ENCODE measurements around the gene NSMCE1. TPM values are rescaled to one million over a fixed set of nuclear protein-coding genes. Genes with fewer than 3 reads are reported as not detected.
"Not testable (repeated sequence)": the region's sequence is repeated elsewhere in the genome, so short reads cannot be mapped to it uniquely, and the experiment has no call there.

NSMCE1 gene
- total and polyA plus RNA-seq, 5 experiments from 2014 or later = 81.8 to 209 (median 177) TPM

- POLR2A ChIA-PET, H3K27me3 Mint-ChIP-seq, ATAC-seq, DNase-seq, H3K9me3 Mint-ChIP-seq, H3K4me3 Mint-ChIP-seq: not testable (repeated sequence)
- peak overlapping the region in 3 of 10 donors; percentile 4 to 32 (median 22) for H3K27ac Mint-ChIP-seq
- peaks cover 29 to 63% (median 48%) of the 10 kb centered on the region in 4 donors for H3K4me1 Mint-ChIP-seq
- peaks cover 0 to 27% (median 19%) of the 10 kb centered on the region in 3 donors for H3K36me3 Mint-ChIP-seq
These were observed 21.5 kb downstream of the NSMCE1 start for GRCh38 chr16:27247076-27247475.

- H3K27ac Mint-ChIP-seq = peak overlapping the region in 1 of 10 donors; percentile 18
- ATAC-seq (no peak), DNase-seq (no peak)
- H3K4me3 Mint-ChIP-seq = no peak overlapping the region
- peaks cover 0 to 30% (median 19%) of the 10 kb centered on the region in 3 donors for H3K36me3 Mint-ChIP-seq
- no peaks in the 10 kb centered on the region for H3K9me3 Mint-ChIP-seq
- H3K4me1 Mint-ChIP-seq = peaks cover 25 to 66% (median 48%) of the 10 kb centered on the region in 4 donors
- POLR2A ChIA-PET = interaction anchor here (1.7 kb wide), 1 partner anchor 9 kb away, joined by 5 read pairs; no protein-coding TSS in a partner anchor
- H3K27me3 Mint-ChIP-seq = no peaks in the 10 kb centered on the region
These were observed 22.1 kb downstream of the NSMCE1 start for GRCh38 chr16:27246439-27246838.

GRCh38 chr16:27245276-27246172 lies 23.0 kb downstream of the NSMCE1 start:
- H3K36me3 Mint-ChIP-seq = peaks cover 0 to 30% (median 15%) of the 10 kb centered on the region in 3 donors
- H3K4me3 Mint-ChIP-seq = no peak overlapping the region

GRCh38 chr16:27244363-27244755 lies 24.2 kb downstream of the NSMCE1 start:
- Mint-ChIP-seq H3K9me3 (no peaks in the 10 kb centered on the region), H3K36me3 (peaks cover 0 to 25% (median 9%) of the 10 kb centered on the region in 3 donors), H3K4me1 (peaks cover 29 to 72% (median 57%) of the 10 kb centered on the region in 4 donors), H3K4me3 (peak overlapping the region in 5 of 10 donors; percentile 25 to 78 (median 37)), H3K27ac (peak overlapping the region in 8 of 10 donors; percentile 31 to 91 (median 80)), H3K27me3 (no peaks in the 10 kb centered on the region)
- ATAC-seq (no peak), DNase-seq (no peak)
- POLR2A ChIA-PET = interaction anchor here (1.7 to 2.4 kb wide), 2 partner anchors 9 kb away, joined by 9 read pairs; no protein-coding TSS in a partner anchor

More at GRCh38 chr16:27245276-27246172, 23.0 kb downstream of the NSMCE1 start:
- H3K27me3 Mint-ChIP-seq = no peaks in the 10 kb centered on the region
- peak overlapping the region in 4 of 10 donors; percentile 43 to 62 (median 50) for H3K27ac Mint-ChIP-seq
- DNase-seq (no peak), ATAC-seq (no peak)
- peaks cover 25 to 63% (median 49%) of the 10 kb centered on the region in 4 donors for H3K4me1 Mint-ChIP-seq
- no peaks in the 10 kb centered on the region for H3K9me3 Mint-ChIP-seq
- POLR2A ChIA-PET = interaction anchor here (0.5 to 1.7 kb wide), 2 partner anchors 8 to 16 kb away, joined by 5 to 8 read pairs; no protein-coding TSS in a partner anchor

- peak overlapping the region in 8 of 10 donors; percentile 15 to 78 (median 46) for H3K4me3 Mint-ChIP-seq
These were observed 24.7 kb downstream of the NSMCE1 start for GRCh38 chr16:27243725-27244362.

GRCh38 chr16:27242868-27243590 lies 25.5 kb downstream of the NSMCE1 start:
- Mint-ChIP-seq H3K9me3 (no peaks in the 10 kb centered on the region), H3K4me3 (peak overlapping the region; percentile 38 to 79 (median 73)), H3K27me3 (no peaks in the 10 kb centered on the region), H3K4me1 (peaks cover 35 to 85% (median 68%) of the 10 kb centered on the region in 4 donors), H3K36me3 (peaks cover 0 to 20% (median 7%) of the 10 kb centered on the region in 3 donors), H3K27ac (peak overlapping the region; percentile 70 to 93 (median 90))
- ATAC-seq = peak; percentile 79 to 89
- POLR2A ChIA-PET = interaction anchor here (1.0 to 2.4 kb wide), 5 partner anchors 8 to 15 kb away, joined by 3 to 12 read pairs (median 9); no protein-coding TSS in a partner anchor
- peak in 3 of 10 donors; percentile 35 to 38 (median 36) for DNase-seq

More at GRCh38 chr16:27243725-27244362, 24.7 kb downstream of the NSMCE1 start:
- Mint-ChIP-seq H3K9me3 (no peaks in the 10 kb centered on the region), H3K36me3 (peaks cover 0 to 24% (median 9%) of the 10 kb centered on the region in 3 donors), H3K27me3 (no peaks in the 10 kb centered on the region), H3K27ac (peak overlapping the region in 9 of 10 donors; percentile 31 to 93 (median 88)), H3K4me1 (peaks cover 31 to 78% (median 62%) of the 10 kb centered on the region in 4 donors)
- ATAC-seq (no peak), DNase-seq (no peak)
- POLR2A ChIA-PET = interaction anchor here (1.3 to 2.4 kb wide), 4 partner anchors 9 to 13 kb away, joined by 4 to 12 read pairs (median 9); no protein-coding TSS in a partner anchor

GRCh38 chr16:27242398-27242797 lies 26.2 kb downstream of the NSMCE1 start:
- H3K36me3 Mint-ChIP-seq = peaks cover 0 to 14% (median 6%) of the 10 kb centered on the region in 3 donors
- no peaks in the 10 kb centered on the region for H3K9me3 Mint-ChIP-seq
- ATAC-seq = no peak
- H3K27ac Mint-ChIP-seq = peak overlapping the region; percentile 70 to 93 (median 90)
- H3K4me1 Mint-ChIP-seq = peaks cover 42 to 86% (median 69%) of the 10 kb centered on the region in 4 donors
- POLR2A ChIA-PET = interaction anchor here (1.0 to 2.4 kb wide), 5 partner anchors 9 to 31 kb away, joined by 3 to 12 read pairs (median 9); no protein-coding TSS in a partner anchor
- peak overlapping the region in 9 of 10 donors; percentile 63 to 79 (median 75) for H3K4me3 Mint-ChIP-seq
- no peaks in the 10 kb centered on the region for H3K27me3 Mint-ChIP-seq
- DNase-seq = no peak

- DNase-seq = no peak
- Mint-ChIP-seq H3K27me3 (no peaks in the 10 kb centered on the region), H3K27ac (peak overlapping the region in 8 of 10 donors; percentile 58 to 90 (median 68)), H3K4me3 (peak overlapping the region in 2 of 10 donors; percentile 32 to 41), H3K4me1 (peaks cover 48 to 86% (median 73%) of the 10 kb centered on the region in 4 donors), H3K9me3 (no peaks in the 10 kb centered on the region), H3K36me3 (peaks cover 0 to 11% (median 2%) of the 10 kb centered on the region in 3 donors)
- ATAC-seq = no peak
- POLR2A ChIA-PET = interaction anchor here (0.5 to 2.3 kb wide), 3 partner anchors 32 to 69 kb away, joined by 5 to 10 read pairs (median 5); partner anchors contain the start of gene KDM8
These were observed 26.9 kb downstream of the NSMCE1 start for GRCh38 chr16:27241658-27242057.

GRCh38 chr16:27240948-27241531 lies 27.5 kb downstream of the NSMCE1 start:
- H3K4me3 Mint-ChIP-seq = no peak overlapping the region
- H3K9me3 Mint-ChIP-seq = no peaks in the 10 kb centered on the region
- H3K36me3 Mint-ChIP-seq = peaks cover 0 to 11% (median 2%) of the 10 kb centered on the region in 3 donors
- peaks cover 48 to 88% (median 77%) of the 10 kb centered on the region in 4 donors for H3K4me1 Mint-ChIP-seq
- no peak for DNase-seq
- POLR2A ChIA-PET = interaction anchor here (0.5 to 2.3 kb wide), 5 partner anchors 13 to 205 kb away, joined by 3 to 10 read pairs (median 5); partner anchors contain the start of gene KDM8
- H3K27ac Mint-ChIP-seq = peak overlapping the region; percentile 58 to 100 (median 89)
- no peaks in the 10 kb centered on the region for H3K27me3 Mint-ChIP-seq
- no peak for ATAC-seq

GRCh38 chr16:27239906-27240655 lies 28.5 kb downstream of the NSMCE1 start:
- Mint-ChIP-seq H3K9me3 (no peaks in the 10 kb centered on the region), H3K4me3 (no peak overlapping the region), H3K27ac (peak overlapping the region; percentile 93 to 100 (median 98)), H3K4me1 (peaks cover 55 to 89% (median 87%) of the 10 kb centered on the region in 4 donors), H3K36me3 (peaks cover 0 to 4% (median 0%) of the 10 kb centered on the region in 3 donors), H3K27me3 (no peaks in the 10 kb centered on the region)
- ATAC-seq (no peak), DNase-seq (peak in 1 of 10 donors; percentile 13)
- POLR2A ChIA-PET = interaction anchor here (1.4 to 2.4 kb wide), 5 partner anchors 9 to 66 kb away, joined by 3 to 10 read pairs (median 5); partner anchors contain the start of gene KDM8

All from naive thymus-derived CD8-positive, alpha-beta T cell (primary cell).